ENCODE results near the gene RIPPLY3.
A peak's percentile ranks its signal among the peaks of the same experiment; 100 is the strongest.

RIPPLY3 gene

GRCh38 chr21:37060296-37060695 is 53.8 kb downstream of the RIPPLY3 start:
- Mint-ChIP-seq H3K36me3 (peaks cover 4% of the 10 kb centered on the region), H3K27ac (no peak overlapping the region), H3K4me3 (no peak overlapping the region), H3K9me3 (no peaks in the 10 kb centered on the region), H3K4me1 (peaks cover 6% of the 10 kb centered on the region)
- no peak for DNase-seq (ENCODE audit: low spot score in 2 of 2)
- ATAC-seq = peak; percentile 100

DNA sequence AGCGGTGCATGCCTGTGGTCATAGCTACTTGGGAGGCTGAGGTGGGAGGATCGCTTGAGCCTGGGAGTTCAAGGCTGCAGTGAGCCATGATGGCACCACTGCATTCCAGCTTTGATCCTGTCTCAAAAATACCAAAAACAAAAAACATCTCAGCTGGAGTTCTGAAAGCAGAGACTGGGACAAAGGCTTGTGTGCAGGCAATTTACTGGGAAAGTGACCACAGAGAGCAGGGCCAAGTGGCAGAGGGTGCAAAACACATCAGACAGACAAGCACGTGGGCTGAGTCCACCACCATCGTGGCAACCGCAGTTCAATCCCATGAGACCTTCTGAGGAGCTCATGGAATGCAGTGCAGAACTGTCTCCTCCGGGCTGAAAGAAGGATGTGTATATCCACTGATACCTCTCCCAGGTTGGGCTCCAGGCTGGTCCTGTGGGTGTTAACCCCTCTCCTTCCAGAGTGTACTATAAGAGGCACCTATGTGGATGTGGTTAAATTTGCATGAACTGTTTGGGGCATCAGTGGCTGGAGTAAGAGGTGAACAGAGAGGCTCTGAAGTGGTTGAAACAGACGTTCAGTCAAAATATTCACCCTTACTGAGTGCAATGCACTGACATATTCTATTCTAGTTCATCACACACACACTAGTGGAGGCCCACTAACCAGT is 55.6 kb downstream of the RIPPLY3 start:
- no peaks in the 10 kb centered on the region for H3K9me3 Mint-ChIP-seq
- H3K4me1 Mint-ChIP-seq = peaks cover 6% of the 10 kb centered on the region
- ATAC-seq (no peak), DNase-seq (ENCODE audit: low spot score in 2 of 2) (no peak)
- H3K27ac Mint-ChIP-seq = no peak overlapping the region
- peaks cover 20% of the 10 kb centered on the region for H3K36me3 Mint-ChIP-seq
- H3K4me3 Mint-ChIP-seq = no peak overlapping the region

DNA sequence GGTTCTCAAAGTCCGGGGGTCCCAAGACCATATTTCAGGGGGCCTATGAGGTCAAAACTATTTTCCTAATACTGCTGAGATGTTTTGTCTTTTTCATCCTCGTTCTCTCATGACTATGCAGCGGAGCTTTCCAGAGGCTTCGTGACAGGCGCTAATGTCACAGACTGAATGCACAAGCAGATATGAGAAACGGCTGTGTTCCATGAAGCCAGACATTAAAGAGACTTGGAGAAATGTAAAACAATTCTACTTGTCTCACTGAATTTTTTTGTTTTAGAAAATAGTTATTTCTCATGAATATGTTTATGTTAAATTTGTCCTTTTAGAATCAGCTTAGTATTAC is 56.1 kb downstream of the RIPPLY3 start:
- DNase-seq (ENCODE audit: low spot score in 2 of 2) (no peak), ATAC-seq (no peak)
- Mint-ChIP-seq H3K9me3 (no peaks in the 10 kb centered on the region), H3K36me3 (peaks cover 25% of the 10 kb centered on the region), H3K4me1 (peaks cover 6% of the 10 kb centered on the region), H3K27ac (no peak overlapping the region), H3K4me3 (no peak overlapping the region)

DNA sequence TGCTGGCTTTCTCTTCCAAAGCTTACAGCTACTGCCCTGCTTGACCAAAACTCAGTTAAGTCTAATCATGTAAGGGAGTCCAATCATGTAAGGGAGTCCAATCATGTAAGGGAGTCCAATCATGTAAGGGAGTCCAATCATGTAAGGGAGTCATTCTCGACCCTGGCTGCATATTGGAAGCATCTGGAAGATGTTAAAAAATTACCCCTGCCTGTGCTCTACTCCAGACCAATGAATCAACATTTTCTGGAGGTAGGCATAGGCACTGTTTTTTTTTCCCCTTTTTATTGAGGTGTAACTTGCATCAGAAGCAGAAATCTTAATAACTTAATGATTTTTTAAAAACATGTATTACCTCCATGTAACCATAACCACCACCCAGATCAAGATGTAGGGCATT is 56.9 kb downstream of the RIPPLY3 start:
- ATAC-seq = no peak
- no peak for DNase-seq (ENCODE audit: low spot score in 2 of 2)
- Mint-ChIP-seq H3K4me3 (no peak overlapping the region), H3K27ac (no peak overlapping the region), H3K9me3 (no peaks in the 10 kb centered on the region), H3K4me1 (peaks cover 6% of the 10 kb centered on the region), H3K36me3 (peaks cover 33% of the 10 kb centered on the region)

DNA sequence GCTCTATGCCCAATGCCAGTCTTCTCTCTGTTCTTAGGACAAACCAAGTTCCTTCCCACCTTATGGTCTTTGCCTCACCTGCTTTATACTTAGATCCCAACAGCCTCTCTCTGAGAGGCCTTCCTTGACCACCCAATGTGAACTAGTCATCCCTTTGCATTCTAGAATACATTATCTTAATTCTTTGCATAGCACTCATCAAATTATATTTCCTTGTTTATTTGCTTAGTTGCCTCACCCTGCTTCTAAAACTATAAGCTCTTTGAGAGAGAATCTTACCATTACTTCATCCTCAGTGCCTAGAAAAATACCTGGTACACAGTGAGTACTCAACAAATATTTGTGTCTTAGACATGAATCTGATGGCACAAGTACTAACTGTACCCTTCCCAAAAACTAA is 58.3 kb downstream of the RIPPLY3 start:
- no peaks in the 10 kb centered on the region for H3K9me3 Mint-ChIP-seq
- no peak overlapping the region for H3K4me3 Mint-ChIP-seq
- peak overlapping the region; percentile 5 for H3K27ac Mint-ChIP-seq
- H3K36me3 Mint-ChIP-seq = peaks cover 46% of the 10 kb centered on the region
- H3K4me1 Mint-ChIP-seq = peaks cover 8% of the 10 kb centered on the region
- ATAC-seq = no peak
- DNase-seq (ENCODE audit: low spot score in 2 of 2) = no peak

DNA sequence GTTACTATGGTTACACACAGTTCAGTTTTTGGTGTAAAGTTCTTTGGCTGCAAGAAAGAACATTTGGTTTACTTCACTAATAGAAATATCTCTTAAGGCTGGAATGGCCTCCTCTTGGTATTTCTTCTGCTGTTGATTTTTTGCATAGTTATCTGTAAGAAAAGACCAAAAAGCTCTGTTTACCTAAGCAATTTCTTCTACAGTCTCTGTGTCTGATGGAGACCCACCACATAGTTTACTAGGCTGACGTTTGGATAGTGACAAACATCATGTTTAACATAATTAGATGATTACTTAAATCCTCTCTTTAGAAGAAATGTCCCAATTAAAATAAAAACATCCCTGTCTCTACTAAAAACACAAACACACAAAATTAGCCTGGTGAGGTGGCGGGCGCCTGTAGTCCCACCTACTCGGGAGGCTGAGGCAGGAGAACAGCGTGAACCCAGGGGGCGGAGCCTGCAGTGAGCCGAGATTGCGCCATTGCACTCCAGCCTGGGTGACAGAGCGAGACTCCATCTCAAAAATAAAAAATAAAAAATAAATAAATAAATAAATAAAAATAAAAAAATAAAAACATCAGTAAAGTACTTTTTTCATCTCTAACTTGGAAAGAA is 59.2 kb downstream of the RIPPLY3 start:
- H3K9me3 Mint-ChIP-seq = no peaks in the 10 kb centered on the region
- peaks cover 54% of the 10 kb centered on the region for H3K36me3 Mint-ChIP-seq
- no peak overlapping the region for H3K27ac Mint-ChIP-seq
- ATAC-seq (no peak), DNase-seq (ENCODE audit: low spot score in 2 of 2) (no peak)
- H3K4me3 Mint-ChIP-seq = no peak overlapping the region
- H3K4me1 Mint-ChIP-seq = peaks cover 10% of the 10 kb centered on the region
